Measurements from ENCODE around the gene OR4S1.
"Not testable (repeated sequence)": the region's sequence is repeated elsewhere in the genome, so short reads cannot be mapped to it uniquely, and the experiment has no call there.

- not testable (repeated sequence) for TF ChIP-seq POLR2A, CTCF (IDR thresholded peaks at IDR 0.05)
Observed at GRCh38 chr11:48346286-48346685, 40.3 kb downstream of the OR4S1 start.
